A673 (cell line): ENCODE measurements around the gene GPBP1.

Experiments
- EZH2 ChIP-seq: fragments of 200-600 bp; sonication (generic); IDR thresholded peaks from 2 replicates; pipeline ENCODE4 v1.6.1; 2017; ENCODE audit warnings: borderline replicate concordance, low read depth, mild to moderate bottlenecking, mixed read lengths, antibody characterized with exemption, low read length; ENCODE audit not compliant: poor library complexity, severe bottlenecking
- TF ChIP-seq, protein P1 (sequence below): fragments of 300-800, 200-600 bp; sonication (generic); conservative IDR thresholded peaks from 2 replicates; pipeline ENCODE4 v1.5.1; 2017; ENCODE audit warnings: low read depth, mild to moderate bottlenecking, antibody characterized with exemption, low read length, moderate library complexity, mixed read lengths

DNA sequence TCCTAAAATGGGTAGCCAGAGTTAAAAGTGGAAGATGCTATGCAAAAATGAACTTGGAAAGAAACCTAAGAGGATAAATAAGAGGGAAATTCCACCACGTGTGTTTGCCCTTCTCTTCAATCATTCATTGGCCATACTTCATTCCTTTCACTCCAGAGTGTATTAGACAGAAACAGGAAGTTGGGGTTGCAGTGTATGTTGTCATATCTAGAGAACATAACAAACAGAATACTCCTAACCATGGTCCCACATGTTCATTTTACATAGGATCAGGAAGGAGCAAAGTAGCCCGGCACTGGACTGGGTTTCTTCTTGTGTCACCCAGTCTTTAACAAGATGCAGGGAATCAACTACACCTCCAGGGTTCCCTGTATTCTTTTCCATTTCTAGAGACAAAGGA, 7.6 kb upstream of the GPBP1 start:
- TF ChIP-seq, protein P1, sequence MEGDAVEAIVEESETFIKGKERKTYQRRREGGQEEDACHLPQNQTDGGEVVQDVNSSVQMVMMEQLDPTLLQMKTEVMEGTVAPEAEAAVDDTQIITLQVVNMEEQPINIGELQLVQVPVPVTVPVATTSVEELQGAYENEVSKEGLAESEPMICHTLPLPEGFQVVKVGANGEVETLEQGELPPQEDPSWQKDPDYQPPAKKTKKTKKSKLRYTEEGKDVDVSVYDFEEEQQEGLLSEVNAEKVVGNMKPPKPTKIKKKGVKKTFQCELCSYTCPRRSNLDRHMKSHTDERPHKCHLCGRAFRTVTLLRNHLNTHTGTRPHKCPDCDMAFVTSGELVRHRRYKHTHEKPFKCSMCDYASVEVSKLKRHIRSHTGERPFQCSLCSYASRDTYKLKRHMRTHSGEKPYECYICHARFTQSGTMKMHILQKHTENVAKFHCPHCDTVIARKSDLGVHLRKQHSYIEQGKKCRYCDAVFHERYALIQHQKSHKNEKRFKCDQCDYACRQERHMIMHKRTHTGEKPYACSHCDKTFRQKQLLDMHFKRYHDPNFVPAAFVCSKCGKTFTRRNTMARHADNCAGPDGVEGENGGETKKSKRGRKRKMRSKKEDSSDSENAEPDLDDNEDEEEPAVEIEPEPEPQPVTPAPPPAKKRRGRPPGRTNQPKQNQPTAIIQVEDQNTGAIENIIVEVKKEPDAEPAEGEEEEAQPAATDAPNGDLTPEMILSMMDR: no peak
- TF ChIP-seq EZH2: no peak
